HepG2 (cell line): ENCODE data around the gene TOM1L2. TPM values are rescaled to one million over a fixed set of nuclear protein-coding genes. Genes with fewer than 3 reads are reported as not detected.
A peak's percentile ranks its signal among the peaks of the same experiment; 100 is the strongest.

Experiments
- ATAC-seq: fragments of 200-7000 bp; cut with Tn5 transposase; 3 replicates; pipeline ENCODE4 v1.9.1; 2020; ENCODE audit warnings: mild to moderate bottlenecking, moderate library complexity
- BruUV-seq: library from RNA; stranded (reverse); fragments of 400-500 nt; replicated peaks from 2 replicates; lab custom pipeline; 2021; lab: Mats Ljungman, UMichigan
- CTCF ChIA-PET: fragments of 300-600 bp; formaldehyde crosslinking; extraction: SDS; loops from one replicate; lab custom pipeline; 2021; ENCODE audit warnings: low total read pairs, inconsistent platforms, low intra/inter-chr PET ratio; lab: Yijun Ruan, JAX
- POLR2A ChIA-PET: fragments of 350-600 bp; sonication (Branson Sonifier 250); formaldehyde crosslinking; loops from one replicate; lab custom pipeline; 2020; ENCODE audit warnings: antibody characterized with exemption, inconsistent platforms; lab: Yijun Ruan, JAX
- DNase-seq: peaks from one replicate; pipeline ENCODE4 v3.0.0-alpha.2; 2015; ENCODE audit warnings: low spot score
- FAIRE-seq: peaks from 3 replicates; lab custom pipeline; 2011; peaks lifted over from hg19 to GRCh38; lab: Jason Lieb, UNC
- H2AFZ ChIP-seq: one replicate; pipeline ENCODE4 v1.6.1; 2011; ENCODE audit warnings: low read length, inconsistent platforms
- H3K27ac ChIP-seq: fragments of 300-600 bp; 3 replicates; pipeline ENCODE4 v1.8.0; 2011; ENCODE audit warnings: mixed run types, mild to moderate bottlenecking, mixed read lengths, low read length, inconsistent platforms; ENCODE audit not compliant: insufficient read depth; ENCODE audit errors: extremely low read length
- H3K27me3 ChIP-seq, 2 experiments: fragments of 200-600 bp in 1 of 2; 2 replicates in 1 of 2; 3 replicates in 1 of 2; pipeline versions ENCODE4 v1.6.0 to v1.8.0; 2011; ENCODE audit warnings: low read length in 2 of 2, mild to moderate bottlenecking in 2 of 2, moderate library complexity in 2 of 2, inconsistent platforms in 1 of 2; ENCODE audit not compliant: insufficient read depth in 2 of 2, control insufficient read depth in 1 of 2
- H3K36me3 ChIP-seq, 2 experiments: fragments of 200-600 bp in 1 of 2; replicated peaks in 1 of 2; 2 replicates in 1 of 2; 3 replicates in 1 of 2; pipeline versions ENCODE4 v1.5.1 to v1.8.0; 2011; ENCODE audit warnings: low read length in 2 of 2, inconsistent platforms in 1 of 2; ENCODE audit not compliant: insufficient read depth in 2 of 2, control insufficient read depth in 1 of 2
- H3K4me1 ChIP-seq: 2 replicates; pipeline ENCODE4 v1.5.1; 2012; ENCODE audit warnings: low read length, inconsistent platforms; ENCODE audit not compliant: insufficient read depth
- H3K4me2 ChIP-seq: 2 replicates; pipeline ENCODE4 v1.6.0; 2011; ENCODE audit warnings: low read depth, low read length, inconsistent platforms
- H3K4me3 ChIP-seq, 3 experiments: fragments of 200-600 bp in 1 of 3; sonication (generic), shearing (Covaris generic) in 1 of 3; replicated peaks in 1 of 3; 2 replicates each; pipeline ENCODE4 v1.5.1; 2011 to 2016; ENCODE audit warnings: low read length in 3 of 3, inconsistent platforms in 2 of 3, low read depth in 2 of 3, mild to moderate bottlenecking in 2 of 3, control low read depth in 1 of 3, mixed read lengths in 1 of 3; ENCODE audit not compliant: insufficient read depth in 1 of 3
- H3K79me2 ChIP-seq: one replicate; pipeline ENCODE4 v1.6.1; 2011; ENCODE audit warnings: low read length, inconsistent platforms; ENCODE audit not compliant: insufficient read depth
- H3K9ac ChIP-seq: 2 replicates; pipeline ENCODE4 v1.6.0; 2011; ENCODE audit warnings: mild to moderate bottlenecking, low read depth, low read length, inconsistent platforms; ENCODE audit not compliant: insufficient read depth
- H3K9me3 ChIP-seq: 2 replicates; pipeline ENCODE4 v1.5.1; 2012; ENCODE audit warnings: mild to moderate bottlenecking, low read length
- H4K20me1 ChIP-seq: 2 replicates; pipeline ENCODE4 v1.6.0; 2011; ENCODE audit warnings: inconsistent platforms, mild to moderate bottlenecking, low read length, moderate library complexity; ENCODE audit not compliant: insufficient read depth
- BRCA1 ChIP-seq: sonication (generic); formaldehyde crosslinking; IDR thresholded peaks from 2 replicates; pipeline ENCODE4 v1.4.0; 2020; ENCODE audit warnings: missing genetic modification reagents
- GABPA ChIP-seq, 2 experiments: IDR thresholded peaks; 2 replicates each; pipeline ENCODE4 v1.6.1; 2011 to 2016; ENCODE audit warnings: low read depth in 2 of 2, low read length in 1 of 2, missing biosample characterization in 1 of 2, missing genetic modification characterization in 1 of 2
- HDAC2 ChIP-seq: sonication (generic); formaldehyde crosslinking; IDR thresholded peaks from 2 replicates; pipeline ENCODE4 v1.4.0; 2020; ENCODE audit warnings: missing genetic modification reagents
- KDM5B ChIP-seq: sonication (generic); formaldehyde crosslinking; IDR thresholded peaks from 2 replicates; pipeline ENCODE4 v1.4.0; 2020; ENCODE audit warnings: missing genetic modification reagents, mild to moderate bottlenecking, borderline replicate concordance
- MED1 ChIP-seq: sonication (generic); formaldehyde crosslinking; IDR thresholded peaks from 2 replicates; pipeline ENCODE4 v1.4.0; 2020; ENCODE audit warnings: missing genetic modification reagents
- POGK ChIP-seq: sonication (generic); formaldehyde crosslinking; conservative IDR thresholded peaks from 2 replicates; pipeline ENCODE4 v1.8.0; 2022; ENCODE audit warnings: mild to moderate bottlenecking, moderate library complexity, missing genetic modification reagents
- TGIF2 ChIP-seq: IDR thresholded peaks from 2 replicates; pipeline ENCODE4 v1.6.1; 2016; ENCODE audit warnings: control low read depth, missing compliant biosample characterization
- TP53 ChIP-seq: sonication (generic); formaldehyde crosslinking; conservative IDR thresholded peaks from 2 replicates; pipeline ENCODE4 v1.4.0; 2020; ENCODE audit warnings: missing genetic modification reagents
- ZGPAT ChIP-seq: IDR thresholded peaks from 2 replicates; pipeline ENCODE4 v1.6.1; 2016; ENCODE audit warnings: mild to moderate bottlenecking
- ZNF280D ChIP-seq: sonication (generic); formaldehyde crosslinking; IDR thresholded peaks from 2 replicates; pipeline ENCODE4 v1.5.1; 2020; ENCODE audit warnings: mild to moderate bottlenecking, missing genetic modification reagents
- ZNF281 ChIP-seq: sonication (generic); formaldehyde crosslinking; IDR thresholded peaks from 2 replicates; pipeline ENCODE4 v1.4.0; 2020; ENCODE audit warnings: missing genetic modification reagents, borderline replicate concordance
- ZNF335 ChIP-seq: sonication (generic); formaldehyde crosslinking; IDR thresholded peaks from 2 replicates; pipeline ENCODE4 v1.4.0; 2020; ENCODE audit warnings: missing genetic modification reagents
- WGBS: methylation state at CpG from one replicate; pipeline ENCODE4 v1.1.6; 2017; ENCODE audit warnings: low lambda C conversion rate; 5-methylcytosine and 5-hydroxymethylcytosine counted together
- in situ Hi-C: cut with HindIII; loops from 2 replicates; pipeline ENCODE4 v1.10.0; 2017; ENCODE audit warnings: low pct_unique_long_range_greater_than_20kb; ENCODE audit not compliant: extremely low pct_ligation_motif_present
- intact Hi-C: fragments of 100-400 bp; cut with micrococcal nuclease; formaldehyde crosslinking; loops from one replicate; pipeline ENCODE4 v1.10.0; 2022; ENCODE audit not compliant: unreplicated experiment
- polyA plus RNA-seq, 8 experiments: library from polyadenylated mRNA; depleted of rRNA in 3 of 8; stranded (reverse) in 7 of 8; unstranded in 1 of 8; fragments of >200 nt; fragmentation: Illumina TruSeq in 4 of 8; extraction: Trizol in 4 of 8; gene quantifications; 2 replicates each; pipeline versions ENCODE4 v1.2.1 to v1.2.3, GENCODE V29; 2011 to 2016; ENCODE audit warnings: low read depth in 4 of 8, missing spikeins in 1 of 8, mixed read lengths in 1 of 8; ENCODE audit not compliant: insufficient read depth in 1 of 8
- total RNA-seq, 5 experiments: library from RNA; depleted of rRNA; stranded (reverse); fragments of >200 nt; fragmentation: Illumina TruSeq; extraction: Trizol; gene quantifications; 2 replicates each; pipeline ENCODE4 v1.2.3, GENCODE V29; 2016; ENCODE audit warnings: low read depth in 1 of 5

Gene TOM1L2
- total and polyA plus RNA-seq, 2 of the 13 experiments (the other 11 are each of a cell fraction or from before 2014, with no cell fraction given) = 4.7 to 7.4 TPM

- ATAC-seq = no peak
- Histone ChIP-seq H3K4me2 (peak overlapping the region; percentile 97), H3K79me2 (peaks cover 6% of the 10 kb centered on the region), H3K9ac (peak overlapping the region; percentile 83), H3K9me3 (no peaks in the 10 kb centered on the region), H3K36me3 (no peaks in the 10 kb centered on the region), H3K27me3 (no peaks in the 10 kb centered on the region; a peak in 2 of 5 replicates), H3K27ac (peak overlapping the region; percentile 90), H3K4me1 (peaks cover 73% of the 10 kb centered on the region), H2AFZ (no peak overlapping the region), H4K20me1 (0 out of 2 replicates have a peak, but pooled peaks cover under 1% of the 10 kb centered on the region), H3K4me3 (peak overlapping the region; percentile 51 to 66 (median 61); a peak in 5 of 6 replicates)
- intact Hi-C loops = no loop called here
- peak; percentile 35 for DNase-seq
- POLR2A ChIA-PET = interaction anchor here (0.9 to 2.8 kb wide), 10 partner anchors 8 to 147 kb away, joined by 3 to 17 read pairs (median 4); no protein-coding TSS in a partner anchor
- 10% methylated on average over 7 of the region's 7 CpGs for WGBS
- CTCF ChIA-PET = no interaction called here
- in situ Hi-C loops = no loop called here
- peak; percentile 30 for FAIRE-seq
- no TSS peak for BruUV-seq
- TF ChIP-seq KDM5B (CRISPR knock-in tag) (peak; percentile 15; the same call in 1 of the 2 replicates), ZNF281 (CRISPR knock-in tag) (peak; percentile 85), GABPA (IDR thresholded peaks at IDR 0.05; ENCODE audit: low read depth, low read length) (peak; percentile 32; the same call in 1 of the 2 replicates), GABPA (CRISPR knock-in tag; IDR thresholded peaks at IDR 0.05; ENCODE audit: low read depth) (peak; percentile 73), HDAC2 (CRISPR knock-in tag) (0 out of 2 replicates have a peak, but pooled peaks have one; percentile 33), MED1 (0 out of 2 replicates have a peak, but pooled peaks have one; percentile 36), ZGPAT (CRISPR knock-in tag) (peak; percentile 37; the same call in 1 of the 2 replicates), BRCA1 (CRISPR knock-in tag) (0 out of 2 replicates have a peak, but pooled peaks have one; percentile 42), POGK (CRISPR knock-in tag) (0 out of 2 replicates have a peak, but pooled peaks have one; percentile 7), ZNF335 (CRISPR knock-in tag) (peak; percentile 31; the same call in 1 of the 2 replicates), TP53 (CRISPR knock-in tag) (0 out of 2 replicates have a peak, but pooled peaks have one; percentile 28), ZNF280D (CRISPR knock-in tag) (no peak), TGIF2 (CRISPR knock-in tag) (no peak)
Measured at GRCh38 chr17:17840751-17841591, 131.2 kb downstream of the TOM1L2 start.
